Activated T-helper 1 cell treated with anti-CD3 and anti-CD28 coated beads, Interleukin-2, amount 50 U/mL, for 16 hours (primary cell): ENCODE data around the gene CDK5R2.
A peak's percentile ranks its signal among the peaks of the same experiment; 100 is the strongest.

Experiments
- DNase-seq, 2 donors: peaks; one replicate each; pipeline ENCODE4 v3.0.0-alpha.2; 2020; ENCODE audit warnings: low read depth in 1 of 2, low spot score in 1 of 2

Gene CDK5R2

DNA sequence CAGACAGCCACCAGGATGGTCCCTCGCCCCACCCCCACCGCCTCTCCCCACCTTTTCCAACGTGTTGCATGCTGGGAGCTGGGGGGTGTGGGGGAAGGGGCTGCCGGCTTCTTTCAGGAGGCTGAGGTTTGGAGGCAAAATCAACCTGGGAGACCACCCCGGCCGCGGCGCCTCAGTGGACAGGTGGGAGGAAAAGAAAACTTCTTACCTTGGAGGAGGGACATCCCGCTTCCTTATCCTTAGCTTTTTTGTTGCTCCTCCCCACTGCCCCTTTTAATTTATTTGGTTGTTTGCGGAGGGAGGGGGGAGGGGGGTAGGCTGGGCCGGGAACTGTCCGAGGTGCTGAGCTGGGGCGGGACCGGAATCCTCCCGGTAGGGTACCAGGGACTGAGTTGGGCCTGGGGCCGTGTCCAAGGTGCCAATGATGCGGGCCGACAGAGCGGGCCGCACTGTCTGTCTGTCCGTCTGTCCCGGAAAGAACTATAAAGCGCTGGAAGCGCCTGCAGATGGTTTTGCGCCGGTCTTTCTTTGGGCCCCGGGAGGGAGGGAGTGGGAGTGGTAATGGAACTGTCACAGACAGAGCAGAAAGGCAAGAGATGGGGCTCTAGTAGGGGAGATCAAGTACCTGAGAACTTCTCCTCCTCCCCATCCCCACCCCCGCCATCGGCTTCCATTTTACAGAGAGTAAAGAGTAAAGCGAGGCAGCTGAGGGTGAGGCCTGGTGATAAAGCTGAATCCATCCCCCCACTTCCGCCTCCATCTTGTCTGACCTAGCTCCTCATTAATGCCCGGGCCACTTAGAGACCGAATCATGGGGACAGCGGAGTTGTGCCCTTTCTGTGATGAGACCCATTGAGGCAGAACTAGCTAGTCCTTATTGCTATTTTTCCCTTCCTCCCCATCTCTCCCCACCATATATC lies 2.4 kb downstream of the CDK5R2 start:
- no peak for DNase-seq

DNA sequence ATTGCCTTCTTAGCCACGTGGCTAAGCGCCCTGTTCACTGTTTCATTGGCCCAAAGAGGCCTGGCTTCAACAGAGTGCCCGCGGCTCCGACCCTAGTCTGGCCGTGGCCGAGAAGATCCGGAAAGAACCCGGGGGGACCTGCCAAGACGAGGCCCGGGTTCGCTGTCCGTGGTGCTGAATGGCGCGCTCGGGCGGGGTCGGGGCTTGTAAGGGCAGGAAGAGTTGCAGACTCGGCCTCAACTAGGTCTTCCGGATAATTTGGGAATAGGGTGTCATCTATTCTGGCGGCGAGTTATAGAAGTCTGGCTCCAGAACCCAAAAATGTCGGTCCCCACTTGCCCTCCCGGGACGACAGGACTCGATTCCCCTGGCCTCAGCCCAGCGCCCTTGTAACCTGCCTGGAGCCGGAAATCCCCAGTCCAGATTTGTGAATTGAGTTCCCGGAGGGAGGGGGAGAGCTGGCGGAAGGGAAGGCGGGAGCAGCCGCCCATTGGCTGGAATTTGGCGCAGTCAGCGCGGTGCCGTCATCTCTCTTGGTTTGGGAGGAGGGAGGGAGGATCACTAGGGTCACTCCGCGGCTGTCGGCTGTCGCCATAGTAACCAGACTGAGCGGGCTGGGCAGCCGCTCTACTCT lies 3.5 kb downstream of the CDK5R2 start:
- DNase-seq: peak; percentile 26 to 33

GRCh38 chr2:218963601-218964000 lies 4.1 kb downstream of the CDK5R2 start:
- DNase-seq: no peak

GRCh38 chr2:218964041-218964771 lies 4.7 kb downstream of the CDK5R2 start:
- DNase-seq: no peak

- no peak for DNase-seq
These were observed 11.4 kb downstream of the CDK5R2 start for GRCh38 chr2:218970894-218971293.

DNA sequence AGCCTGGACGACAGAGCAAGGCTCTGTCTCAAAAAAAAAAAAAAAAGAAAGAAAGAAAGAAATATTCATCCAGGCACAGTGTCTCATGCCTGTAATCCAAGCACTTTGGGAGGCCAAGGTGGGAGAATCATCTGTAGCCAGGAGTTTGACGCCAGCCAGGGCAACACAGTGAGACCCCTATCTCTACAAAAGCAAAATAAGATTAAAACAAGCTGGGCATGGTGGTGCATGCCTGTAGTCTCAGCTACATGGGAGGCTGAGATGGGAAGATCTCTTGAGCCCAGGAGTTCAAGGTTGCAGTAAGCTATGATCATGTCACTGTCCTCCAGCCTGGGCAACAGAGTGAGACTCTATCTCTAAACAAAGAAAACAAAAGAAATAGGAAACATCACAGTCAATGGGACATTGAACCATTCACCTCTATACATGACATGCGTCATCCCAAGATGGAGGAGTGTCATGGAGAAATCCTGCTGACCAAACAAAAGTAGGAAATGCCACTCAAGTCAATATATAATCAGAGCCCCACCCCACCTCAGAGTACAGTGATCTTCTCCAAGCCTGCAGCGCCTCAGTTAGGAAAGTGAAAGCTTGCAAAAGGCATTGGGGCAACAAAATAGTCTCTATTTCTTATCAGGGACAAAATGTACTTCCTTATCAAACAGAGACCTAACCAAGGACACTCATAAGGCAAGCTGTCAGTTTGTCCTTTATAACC lies 15.8 kb downstream of the CDK5R2 start:
- no peak for DNase-seq

DNA sequence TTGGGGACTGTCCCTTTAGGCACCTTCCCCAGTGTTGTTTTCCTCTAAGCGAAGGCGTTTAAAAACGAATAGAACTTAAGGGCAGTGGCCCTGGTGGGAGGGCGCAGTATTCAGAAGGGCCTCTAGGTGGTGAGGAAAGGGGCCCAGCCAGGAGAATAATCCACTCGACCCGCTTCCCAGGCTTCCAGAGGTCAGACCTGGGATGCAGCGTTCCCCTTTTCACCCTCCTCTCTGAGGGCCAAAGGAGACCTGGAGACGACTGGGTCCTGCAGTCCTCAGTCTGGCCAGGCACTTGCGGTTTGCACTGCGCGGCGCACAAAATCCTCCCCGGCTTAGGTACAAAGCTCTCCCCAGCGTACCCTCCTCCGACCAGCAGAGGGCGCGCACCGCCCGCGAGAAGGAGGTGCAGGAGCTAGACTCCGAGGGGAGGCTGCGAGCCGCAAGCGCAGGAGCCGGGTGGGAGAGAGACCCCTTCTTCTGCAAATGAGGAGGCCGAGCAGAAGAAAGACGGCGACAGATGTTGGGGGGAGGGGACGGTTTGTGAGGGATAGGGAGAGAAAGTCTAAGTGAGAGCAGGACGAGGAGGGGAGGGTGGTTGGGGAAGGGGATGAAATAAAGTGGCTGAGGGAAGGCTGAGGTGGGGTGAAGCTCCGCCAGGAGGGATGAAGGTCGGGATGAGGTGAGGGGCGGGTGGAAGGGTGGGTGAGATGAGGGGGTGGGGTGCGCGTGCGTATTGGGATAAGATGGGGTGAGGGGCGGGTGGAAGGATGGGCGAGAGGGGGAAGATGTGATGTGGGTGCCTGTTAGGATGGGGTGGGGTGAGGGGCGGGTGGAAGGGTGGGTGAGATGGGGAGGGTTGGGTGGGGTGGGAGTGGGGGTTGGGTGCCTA lies 20.6 kb downstream of the CDK5R2 start:
- peak; percentile 66 to 69 for DNase-seq

DNA sequence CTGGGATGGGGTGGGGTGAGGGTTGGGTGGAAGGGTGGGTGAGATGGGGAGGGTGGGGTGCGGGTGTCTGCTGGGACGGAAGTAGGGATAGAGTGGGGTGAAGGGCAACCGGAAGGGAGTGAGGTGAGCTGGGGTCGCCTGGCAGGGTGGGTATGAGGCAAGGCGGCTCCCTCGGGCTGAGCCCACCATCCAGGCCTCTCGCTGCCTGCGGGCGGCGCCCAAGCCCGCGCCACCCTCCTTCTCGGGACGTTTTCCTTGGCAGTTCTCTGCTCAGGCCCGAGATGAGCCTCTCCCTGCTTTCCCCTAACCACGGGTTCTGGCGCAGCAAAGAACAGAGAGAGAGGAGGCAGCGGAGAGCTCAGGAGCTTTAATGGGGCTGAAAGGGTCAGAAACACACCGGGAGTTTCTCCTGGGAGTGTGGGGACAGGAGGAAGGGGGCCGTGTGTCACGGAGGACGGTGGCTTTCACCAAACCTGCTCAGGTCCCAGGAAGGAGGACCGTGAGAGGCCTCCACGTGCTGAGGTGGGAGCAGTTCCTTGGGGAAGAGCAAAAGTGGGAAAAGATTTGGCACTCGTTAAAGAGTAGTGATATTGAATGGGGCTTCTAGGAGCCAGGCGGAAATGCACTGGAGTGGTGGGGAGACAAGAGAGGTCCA lies 21.4 kb downstream of the CDK5R2 start:
- DNase-seq: no peak

DNA sequence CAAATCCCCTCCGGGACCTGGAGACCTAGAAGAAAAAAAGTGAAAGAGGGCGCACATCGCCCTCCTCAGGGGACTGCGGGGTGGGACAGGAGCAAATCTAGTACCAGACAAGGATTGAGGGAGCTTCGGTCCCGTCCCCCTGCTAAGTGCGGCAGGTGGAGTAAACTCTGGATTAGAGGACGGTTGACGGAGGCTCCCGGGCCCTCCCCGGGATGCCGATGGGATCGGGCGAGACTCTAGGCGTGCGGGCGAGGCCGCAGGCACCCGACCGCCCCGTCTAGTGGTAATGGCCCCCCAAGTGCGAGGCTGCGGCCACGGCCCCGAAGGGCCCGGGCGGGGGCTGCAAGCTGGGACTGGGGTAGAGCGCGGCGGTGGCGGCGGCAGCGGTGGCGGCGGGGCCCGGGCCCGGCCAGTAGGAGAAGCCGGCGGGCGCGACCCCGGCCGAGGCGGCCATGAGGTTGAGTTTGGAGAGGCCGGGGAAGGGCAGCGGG lies 22.0 kb downstream of the CDK5R2 start:
- no peak for DNase-seq

DNA sequence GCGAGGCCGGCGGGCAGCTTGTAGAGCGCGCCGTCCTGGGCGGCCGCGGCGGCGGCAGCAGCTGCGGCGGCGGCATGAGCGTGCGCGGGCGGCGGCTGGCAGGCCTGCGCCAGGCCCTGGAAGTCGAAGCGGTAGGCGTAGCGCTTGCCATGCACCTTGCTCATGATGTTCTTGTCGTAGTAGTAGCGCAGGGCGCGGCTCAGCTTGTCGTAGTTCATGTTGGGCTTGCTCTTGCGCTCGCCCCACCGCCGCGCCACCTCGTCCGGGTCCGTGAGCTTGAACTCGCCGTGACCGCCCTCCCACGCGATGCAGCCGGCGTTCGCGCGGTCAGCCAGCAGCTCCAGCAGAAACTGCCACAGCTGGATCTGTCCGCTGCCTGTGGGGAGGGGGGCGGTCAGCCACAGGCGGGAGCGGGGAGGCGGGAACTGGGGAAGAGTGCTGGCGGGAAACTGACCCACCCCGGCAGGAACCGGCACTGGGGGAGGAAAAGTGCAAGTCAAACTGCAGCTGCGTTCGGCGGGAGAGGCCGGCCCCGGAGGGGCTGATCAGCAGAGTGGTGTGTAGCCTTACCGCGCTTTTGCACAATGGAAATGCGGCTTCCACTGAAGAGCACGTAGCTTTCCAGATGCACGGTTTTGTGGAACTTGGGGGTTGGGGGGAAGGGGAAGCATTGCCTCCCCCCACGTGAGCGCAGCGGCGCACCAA lies 22.6 kb downstream of the CDK5R2 start:
- DNase-seq: no peak

GRCh38 chr2:218982586-218983262 lies 23.3 kb downstream of the CDK5R2 start:
- DNase-seq: no peak

GRCh38 chr2:218983263-218983933 lies 23.9 kb downstream of the CDK5R2 start:
- DNase-seq: no peak

GRCh38 chr2:218983934-218984238 lies 24.4 kb downstream of the CDK5R2 start:
- DNase-seq: no peak

DNA sequence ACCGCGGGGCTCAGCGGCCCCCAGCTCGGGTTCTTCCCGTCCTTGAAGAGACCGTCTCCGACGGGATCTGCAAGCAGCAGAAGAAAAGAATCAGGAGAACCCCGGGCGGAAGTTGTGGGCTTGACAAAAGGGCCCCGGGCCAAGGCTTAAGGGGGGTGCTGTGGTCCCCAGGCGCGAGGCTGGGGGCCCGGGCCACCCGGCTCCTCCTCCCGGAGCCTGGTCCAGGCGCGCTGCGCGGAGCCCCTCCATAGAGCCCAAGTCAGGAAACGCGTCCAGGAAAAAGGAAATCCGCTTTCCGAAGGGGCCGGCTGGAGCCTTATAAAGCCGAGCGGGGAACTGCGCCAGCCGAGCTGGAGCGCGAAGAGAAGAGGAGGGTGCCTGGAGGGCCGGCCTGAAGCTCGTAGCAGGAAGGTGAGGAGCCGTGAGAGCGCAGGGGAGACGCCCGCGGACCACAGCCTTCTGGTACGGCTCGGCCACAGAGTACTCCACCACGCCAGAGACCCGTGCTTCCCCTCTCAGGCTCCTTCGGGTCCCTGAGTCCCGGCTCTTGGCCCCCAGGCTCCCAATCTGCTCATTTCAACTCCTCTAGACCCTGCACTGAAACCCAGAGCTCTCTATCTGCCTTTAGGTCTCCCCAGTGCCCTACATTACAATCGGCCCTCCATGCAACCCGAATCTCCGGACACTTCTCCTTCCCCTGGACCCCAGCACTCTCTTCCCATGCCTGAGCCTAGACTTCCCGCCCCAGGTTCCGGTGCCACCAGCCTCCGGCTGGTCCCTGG lies 25.0 kb downstream of the CDK5R2 start:
- DNase-seq: no peak

DNA sequence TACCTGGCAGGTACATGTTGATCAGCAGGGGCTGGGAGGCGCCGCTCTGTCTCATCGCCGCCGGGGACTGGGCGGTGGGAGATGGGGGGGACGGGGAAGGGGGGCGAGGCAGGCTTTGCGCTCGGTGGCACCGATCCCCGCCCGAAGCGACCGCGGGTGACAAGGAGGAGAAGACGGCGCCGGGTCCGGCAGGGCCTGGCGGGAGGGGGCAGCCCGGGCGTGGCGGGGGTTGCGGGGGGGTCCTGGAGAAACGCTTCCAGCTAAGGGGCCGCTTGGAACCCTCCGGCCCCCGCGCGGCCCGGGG lies 25.5 kb downstream of the CDK5R2 start, which contains the start of gene FEV:
FEV (minus strand) TSS at position 164 of the 304 bp plus-strand sequence; CDS start at position 55, 109 bp downstream.
- DNase-seq: no peak

DNA sequence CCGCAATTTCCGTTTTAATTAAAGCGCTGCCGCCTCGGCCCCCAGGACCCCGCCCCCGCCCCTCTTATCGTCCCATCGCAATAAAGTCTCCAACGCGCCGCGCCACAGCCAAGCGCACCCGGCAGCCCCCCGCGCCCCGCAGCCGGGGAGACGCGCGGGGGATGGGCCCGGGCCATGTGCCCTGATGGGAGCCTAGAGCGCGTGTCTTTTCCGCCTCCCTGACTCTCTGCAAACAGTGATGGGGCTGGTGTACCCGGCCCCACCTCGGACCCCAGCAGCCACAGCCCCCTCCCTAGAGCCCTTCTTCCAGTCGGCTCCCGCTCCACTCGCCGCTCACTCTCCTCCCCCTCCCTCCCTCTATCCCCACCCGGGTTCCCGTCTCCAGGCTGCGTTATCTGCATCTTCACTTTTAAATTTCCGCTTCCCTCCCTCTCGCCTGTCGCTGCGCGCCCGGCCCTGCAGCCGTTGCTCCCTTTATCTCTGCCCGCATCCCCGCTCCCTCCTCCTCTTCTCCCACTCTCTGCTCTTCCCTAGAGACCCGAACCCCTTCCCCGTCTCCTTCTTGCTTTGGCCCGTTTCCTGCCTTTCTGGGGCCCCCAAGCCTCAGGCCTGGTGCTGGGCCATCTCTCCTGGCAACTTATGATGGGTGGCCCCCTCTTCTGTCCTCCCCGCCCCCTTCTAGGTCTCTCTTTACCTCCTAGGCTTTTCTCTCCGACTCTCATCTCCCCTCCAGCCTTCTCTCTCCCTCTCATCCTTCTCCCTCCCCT lies 26.0 kb downstream of the CDK5R2 start:
- DNase-seq: no peak
